K562 (cell line): ENCODE measurements around the gene PCDHA5. TPM values are rescaled to one million over a fixed set of nuclear protein-coding genes. Genes with fewer than 3 reads are reported as not detected.
A peak's percentile ranks its signal among the peaks of the same experiment; 100 is the strongest.

Experiments
- ATAC-seq: fragments of 200-7000 bp; cut with Tn5 transposase; 3 replicates; pipeline ENCODE4 v1.9.1; 2020; ENCODE audit warnings: moderate library complexity
- Bru-seq: library from RNA; stranded (reverse); fragments of 400-500 nt; gene quantifications from one replicate; lab custom pipeline; 2021; lab: Mats Ljungman, UMichigan
- BruChase-seq, 2 experiments: library from RNA; stranded (reverse); fragments of 400-500 nt; gene quantifications; one replicate each; lab custom pipeline; 2021; lab: Mats Ljungman, UMichigan
- BruUV-seq: library from RNA; stranded (reverse); fragments of 400-500 nt; replicated peaks from 2 replicates; lab custom pipeline; 2021; lab: Mats Ljungman, UMichigan
- CTCF ChIA-PET: fragments of 300-600 bp; formaldehyde crosslinking; extraction: SDS; loops from one replicate; lab custom pipeline; 2021; ENCODE audit warnings: low intra/inter-chr PET ratio; lab: Yijun Ruan, JAX
- POLR2A ChIA-PET: fragments of 300-600, 350-650 bp; sonication (Branson Sonifier 250); formaldehyde crosslinking; extraction: SDS; loops from one replicate; lab custom pipeline; 2021; ENCODE audit warnings: antibody characterized with exemption, inconsistent platforms; lab: Yijun Ruan, JAX
- DNase-seq, 4 experiments: peaks; one replicate each; pipeline versions ENCODE4 v3.0.0 to v3.0.0-alpha.2; 2011 to 2018; ENCODE audit warnings: low spot score in 3 of 4, mixed read lengths in 3 of 4; ENCODE audit errors: extremely low read depth in 1 of 4
- FAIRE-seq: peaks from 2 replicates; lab custom pipeline; 2011; peaks lifted over from hg19 to GRCh38; lab: Jason Lieb, UNC
- H2AFZ ChIP-seq: 2 replicates; pipeline ENCODE4 v1.6.0; 2011; ENCODE audit warnings: low read depth, low read length, control low read depth, inconsistent platforms
- H3K27ac ChIP-seq: fragments of 200-600 bp; 3 replicates; pipeline ENCODE4 v1.8.0; 2011; ENCODE audit warnings: low read depth, mild to moderate bottlenecking, control low read depth, inconsistent platforms, low read length, moderate library complexity, mixed read lengths; ENCODE audit errors: extremely low read depth
- H3K27me3 ChIP-seq, 2 experiments: fragments of 300-600 bp in 1 of 2; 2 replicates in 1 of 2; 3 replicates in 1 of 2; pipeline versions ENCODE4 v1.6.0 to v1.8.0; 2011; ENCODE audit warnings: inconsistent platforms in 2 of 2, low read length in 2 of 2, mild to moderate bottlenecking in 1 of 2, mixed read lengths in 1 of 2, moderate library complexity in 1 of 2; ENCODE audit not compliant: control insufficient read depth in 2 of 2, insufficient read depth in 2 of 2
- H3K36me3 ChIP-seq: fragments of 300-600 bp; 3 replicates; pipeline ENCODE4 v1.8.0; 2011; ENCODE audit warnings: mild to moderate bottlenecking, low read length, inconsistent platforms; ENCODE audit not compliant: control insufficient read depth, insufficient read depth
- H3K4me1 ChIP-seq, 2 experiments: fragments of 200-600 bp in 1 of 2; replicated peaks in 1 of 2; 2 replicates in 1 of 2; 3 replicates in 1 of 2; pipeline versions ENCODE4 v1.5.1 to v1.8.0; 2011; ENCODE audit warnings: inconsistent platforms in 2 of 2, low read length in 2 of 2, mild to moderate bottlenecking in 1 of 2, mixed read lengths in 1 of 2, moderate library complexity in 1 of 2; ENCODE audit not compliant: control insufficient read depth in 2 of 2, insufficient read depth in 2 of 2
- H3K4me2 ChIP-seq: 2 replicates; pipeline ENCODE4 v1.6.1; 2011; ENCODE audit warnings: low read length, control low read depth, inconsistent platforms, mixed read lengths; ENCODE audit not compliant: insufficient read depth
- H3K4me3 ChIP-seq: fragments of 200-600 bp; sonication (generic), shearing (Covaris generic); 2 replicates; pipeline ENCODE4 v1.5.1; 2016; ENCODE audit warnings: control low read depth, inconsistent platforms
- H3K79me2 ChIP-seq: fragments of 200-600 bp; 3 replicates; pipeline ENCODE4 v1.8.0; 2011; ENCODE audit warnings: low read length, inconsistent platforms; ENCODE audit not compliant: control insufficient read depth, insufficient read depth
- H3K9ac ChIP-seq, 2 experiments: 2 replicates each; pipeline versions ENCODE4 v1.6.0 to v1.6.1; 2011; ENCODE audit warnings: low read depth in 2 of 2, low read length in 2 of 2, control low read depth in 1 of 2, inconsistent platforms in 1 of 2, mild to moderate bottlenecking in 1 of 2, mixed read lengths in 1 of 2; ENCODE audit not compliant: insufficient read depth in 1 of 2
- H3K9me1 ChIP-seq: one replicate; pipeline ENCODE4 v1.6.0; 2011; ENCODE audit warnings: inconsistent platforms, mild to moderate bottlenecking, low read length, moderate library complexity; ENCODE audit not compliant: control insufficient read depth, insufficient read depth
- H3K9me3 ChIP-seq: replicated peaks from 2 replicates; pipeline ENCODE4 v1.5.1; 2011; ENCODE audit warnings: low read depth, low read length, inconsistent platforms; ENCODE audit not compliant: control insufficient read depth, insufficient read depth
- H4K20me1 ChIP-seq: replicated peaks from 2 replicates; pipeline ENCODE4 v1.6.1; 2011; ENCODE audit warnings: low read length, inconsistent platforms, mixed read lengths; ENCODE audit not compliant: control insufficient read depth, insufficient read depth
- ATF3 ChIP-seq, 2 experiments: fragments of 450-650 bp in 1 of 2; sonication (generic) in 1 of 2; formaldehyde crosslinking in 1 of 2; IDR thresholded peaks in 1 of 2; conservative IDR thresholded peaks in 1 of 2; 2 replicates each; pipeline versions ENCODE4 v1.6.1 to v1.8.1; 2016 to 2023; ENCODE audit warnings: mild to moderate bottlenecking in 2 of 2, moderate library complexity in 2 of 2, inconsistent platforms in 1 of 2, missing genetic modification reagents in 1 of 2
- CEBPB ChIP-seq: fragments of 450-650 bp; IDR thresholded peaks from 2 replicates; pipeline ENCODE4 v1.6.1; 2016; ENCODE audit warnings: missing genetic modification characterization, missing compliant biosample characterization
- COPS2 ChIP-seq: fragments of 450-650 bp; conservative IDR thresholded peaks from 2 replicates; pipeline ENCODE4 v1.6.1; 2016; ENCODE audit warnings: mild to moderate bottlenecking, moderate library complexity
- CTCF ChIP-seq, 3 experiments: IDR thresholded peaks in 2 of 3; conservative IDR thresholded peaks in 1 of 3; 2 replicates each; pipeline ENCODE4 v1.5.1; 2011 to 2012; ENCODE audit warnings: low read length in 3 of 3, mild to moderate bottlenecking in 3 of 3, control low read depth in 2 of 3, improper control_type of control experiment in 1 of 3, inconsistent platforms in 1 of 3, low read depth in 1 of 3, mixed read lengths in 1 of 3, moderate library complexity in 1 of 3; ENCODE audit not compliant: insufficient read depth in 2 of 3
- SMARCE1 ChIP-seq: fragments of 450-650 bp; IDR thresholded peaks from 2 replicates; pipeline ENCODE4 v1.7.1; 2016; ENCODE audit warnings: mild to moderate bottlenecking
- WGBS: fragments of 100-300 bp; shearing (Covaris generic); methylation state at CpG from one replicate; pipeline ENCODE4 v1.1.6; 2016; ENCODE audit warnings: low coverage, mixed read lengths; ENCODE audit not compliant: insufficient coverage; ENCODE audit errors: missing lambda C conversion rate; 5-methylcytosine and 5-hydroxymethylcytosine counted together
- in situ Hi-C: fragments of 300-500 bp; cut with MboI; formaldehyde crosslinking; loops from 4 replicates; pipeline ENCODE4 v1.15.0; 2018; ENCODE audit warnings: inconsistent platforms, mixed read lengths
- intact Hi-C: fragments of 100-400 bp; cut with micrococcal nuclease; formaldehyde crosslinking; loops from 2 replicates; pipeline ENCODE4 v1.14.2; 2022
- long read RNA-seq, 3 experiments: library from polyadenylated mRNA in 2 of 3; library from RNA in 1 of 3; unstranded in 2 of 3; stranded (forward) in 1 of 3; transcript quantifications; one replicate each; pipeline ENCODE4 v2.0.0, GENCODE V29; 2019 to 2022
- polyA minus RNA-seq, 3 experiments: library from RNA; depleted of rRNA, polyadenylated mRNA; stranded (reverse); fragments of >200 nt; gene quantifications; 2 replicates each; pipeline ENCODE4 v1.2.3, GENCODE V29; 2011
- polyA plus RNA-seq, 8 experiments: library from polyadenylated mRNA; depleted of rRNA in 4 of 8; stranded (reverse) in 5 of 8; unstranded in 3 of 8; fragments of >200 nt; fragmentation: Nextera tagmentation in 2 of 8; fragmentation: Illumina TruSeq in 1 of 8; extraction: Ambion mirVana in 2 of 8; extraction: Trizol in 1 of 8; gene quantifications; 2 replicates each; pipeline versions ENCODE4 v1.2.1 to v1.2.3, GENCODE V29; 2011 to 2014; ENCODE audit warnings: inconsistent platforms in 1 of 8, missing spikeins in 1 of 8
- total RNA-seq, 7 experiments: library from RNA; depleted of rRNA in 6 of 7; stranded (reverse); fragments of >200 nt in 6 of 7; fragmentation: Illumina TruSeq in 2 of 7; extraction: Trizol in 2 of 7; gene quantifications; 2 replicates each; pipeline versions ENCODE4 v1.2.1 to v1.2.3, GENCODE V29; 2011 to 2021; ENCODE audit warnings: low replicate concordance in 1 of 7

PCDHA5 gene
- not detected in 2 replicates for total RNA-seq (2011; cell fraction: chromatin; rRNA removed; ENCODE audit: low replicate concordance)
- not detected in 2 replicates for total RNA-seq (2011; cell fraction: nucleolus; rRNA removed)
- total RNA-seq (2011; cell fraction: nucleoplasm; rRNA removed), result not detected in 2 replicates
- total RNA-seq (2014; rRNA removed), result not detected in 2 replicates
- total RNA-seq (2014; rRNA removed; fragmentation: Illumina TruSeq; extraction: Trizol), result not detected in 2 replicates
- not detected in 2 replicates for total RNA-seq (2015; rRNA removed; fragmentation: Illumina TruSeq; extraction: Trizol)
- total RNA-seq (2021), result not detected in 2 replicates
- polyA plus RNA-seq (2011; rRNA removed), result not detected in 2 replicates
- not detected in 2 replicates for polyA plus RNA-seq (2011; cell fraction: cytosol; rRNA removed)
- not detected in 2 replicates for polyA plus RNA-seq (2011; cell fraction: nucleus; rRNA removed)
- polyA plus RNA-seq (2012), result not detected in 2 replicates
- polyA plus RNA-seq (2014; fragmentation: Illumina TruSeq; extraction: Trizol), result not detected in 2 replicates
- not detected for polyA plus RNA-seq (2014; fragmentation: Nextera tagmentation; extraction: Ambion mirVana)
- polyA plus RNA-seq (2014; rRNA removed), result not detected in 2 replicates
- polyA minus RNA-seq (2011; rRNA and poly(A)+ RNA removed), result not detected in 2 replicates
- polyA minus RNA-seq (2011; cell fraction: cytosol; rRNA and poly(A)+ RNA removed), result not detected in 2 replicates
- polyA minus RNA-seq (2011; cell fraction: nucleus; rRNA and poly(A)+ RNA removed), result not detected in 2 replicates
- Bru-seq, nascent RNA, result not detected
- not detected for BruChase-seq, experiment 1, labeled RNA remaining after a 2-hour chase
- not detected for BruChase-seq, experiment 2, labeled RNA remaining after a 6-hour chase
- long read RNA-seq, experiment 1, result 0 reads
- long read RNA-seq, experiment 2, result 0 reads
- long read RNA-seq, experiment 3, result 0 reads

DNA sequence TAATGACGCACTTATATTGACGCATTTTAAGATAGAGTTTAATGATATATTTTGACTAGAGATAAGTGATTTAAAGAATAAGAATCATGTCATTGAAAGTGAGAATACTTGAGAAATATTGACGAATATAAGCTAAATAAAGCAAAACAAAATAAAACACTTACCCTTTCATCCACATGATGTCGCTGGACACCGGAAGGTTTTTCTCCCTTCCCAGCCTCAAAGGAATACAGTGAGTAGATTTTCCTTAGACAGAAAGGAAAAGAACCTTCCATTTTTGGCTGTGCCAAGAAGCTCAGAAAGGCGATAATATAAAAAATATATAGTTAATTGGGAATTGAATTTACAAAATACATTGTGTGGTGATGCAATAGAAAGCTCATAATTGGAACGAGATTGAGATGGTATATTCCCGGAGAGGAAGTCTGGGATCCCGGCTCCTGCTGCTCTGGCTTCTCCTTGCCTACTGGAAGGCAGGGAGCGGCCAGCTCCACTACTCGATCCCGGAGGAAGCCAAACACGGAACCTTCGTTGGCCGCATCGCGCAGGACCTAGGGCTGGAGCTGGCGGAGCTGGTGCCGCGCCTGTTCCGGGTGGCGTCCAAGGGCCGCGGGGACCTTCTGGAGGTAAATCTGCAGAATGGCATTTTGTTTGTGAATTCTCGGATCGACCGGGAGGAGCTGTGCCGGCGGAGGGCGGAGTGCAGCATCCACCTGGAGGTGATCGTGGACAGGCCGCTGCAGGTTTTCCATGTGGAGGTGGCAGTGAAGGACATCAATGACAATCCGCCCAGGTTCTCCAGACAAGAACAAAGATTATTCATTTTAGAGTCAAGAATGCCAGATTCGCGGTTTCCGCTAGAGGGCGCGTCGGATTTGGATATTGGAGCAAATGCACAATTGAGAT is at the start of gene PCDHA5:
TSS of gene PCDHA5 (plus strand) at position 239 of the 906 bp plus-strand sequence.
- Histone ChIP-seq H3K9ac (no peak within 1 kb of the TSS), H3K9me3 (no peaks in the 10 kb centered on the region; the same call in 1 of the 2 replicates), H3K4me2 (peak within 1 kb of the TSS; percentile 8; the same call in 1 of the 2 replicates), H3K4me3 (peak within 1 kb of the TSS; percentile 14; the same call in 1 of the 2 replicates), H3K9me1 (no peaks in the 10 kb centered on the region), H4K20me1 (no peaks in the 10 kb centered on the region), H3K79me2 (no peaks in the 10 kb centered on the region), H3K36me3 (no peaks in the 10 kb centered on the region), H3K27me3 (no peaks in the 10 kb centered on the region), H3K4me1 (peaks cover 0 to 15% of the 10 kb centered on the region in 2 experiments; a peak in 2 of 5 replicates), H2AFZ (no peak within 1 kb of the TSS; the same call in 1 of the 2 replicates), H3K27ac (no peak within 1 kb of the TSS)
- ChIA-PET POLR2A (interaction anchor here (0.7 kb wide), 1 partner anchor 420 kb away, joined by 4 read pairs; no protein-coding TSS in a partner anchor), CTCF (no interaction called here)
- TF ChIP-seq COPS2 (no peak), SMARCE1 (no peak), CEBPB (tag) (peak; percentile 15; the same call in 1 of the 2 replicates), CTCF (IDR thresholded peaks at IDR 0.05 in 2 of 3, conservative IDR thresholded peaks at IDR 0.05 in 1 of 3; ENCODE audit: insufficient read depth in 2 of 3, low read depth in 1 of 3, low read length in 3 of 3) (peak; percentile 44 to 69 (median 62)), ATF3 (IDR thresholded peaks at IDR 0.05) (peak; percentile 58), ATF3 (CRISPR knock-in tag; conservative IDR thresholded peaks at IDR 0.05) (no peak)
- no TSS peak for BruUV-seq
- ATAC-seq (peak; percentile 63), DNase-seq (peak in 2 of 4 experiments; percentile 31 to 61), FAIRE-seq (no peak)
- intact Hi-C loops (no loop called here), in situ Hi-C loops (no loop called here)
- 7% methylated on average over 36 of the region's 39 CpGs for WGBS
